HG03558 (cell line): ENCODE measurements around the gene ANXA1.
"Not testable (repeated sequence)": the region's sequence is repeated elsewhere in the genome, so short reads cannot be mapped to it uniquely, and the experiment has no call there.

ENCODE experiments used
- ATAC-seq: cut with Tn5 transposase; IDR thresholded peaks from one replicate; pipeline ENCODE4 v1.9.1; 2021; ENCODE audit warnings: moderate number of reproducible peaks; ENCODE audit not compliant: unreplicated experiment; ENCODE audit errors: extremely low read depth

ANXA1 gene

DNA sequence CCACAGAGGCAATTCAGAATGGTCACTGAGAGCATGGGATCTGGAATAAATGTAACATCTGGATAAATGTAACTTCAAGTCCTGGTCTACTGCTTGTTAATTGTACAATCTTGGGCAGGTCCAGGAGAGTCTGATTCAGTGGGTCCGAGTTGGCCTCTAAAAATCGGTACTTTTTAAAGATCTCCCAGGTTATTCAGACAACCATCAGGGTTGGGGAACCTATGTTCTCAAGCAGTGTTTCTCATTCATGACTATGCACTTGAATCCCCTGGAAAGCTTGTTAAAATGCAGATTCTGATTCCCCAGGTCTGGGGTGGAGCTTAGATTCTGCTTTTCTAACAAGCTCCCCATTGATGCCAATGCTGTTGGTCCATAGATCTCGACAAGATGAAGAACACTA is 14.8 kb downstream of the ANXA1 start:
- no peak for ATAC-seq

- ATAC-seq = peak; percentile 69
These were observed 15.9 kb downstream of the ANXA1 start for GRCh38 chr9:73167614-73168013.

DNA sequence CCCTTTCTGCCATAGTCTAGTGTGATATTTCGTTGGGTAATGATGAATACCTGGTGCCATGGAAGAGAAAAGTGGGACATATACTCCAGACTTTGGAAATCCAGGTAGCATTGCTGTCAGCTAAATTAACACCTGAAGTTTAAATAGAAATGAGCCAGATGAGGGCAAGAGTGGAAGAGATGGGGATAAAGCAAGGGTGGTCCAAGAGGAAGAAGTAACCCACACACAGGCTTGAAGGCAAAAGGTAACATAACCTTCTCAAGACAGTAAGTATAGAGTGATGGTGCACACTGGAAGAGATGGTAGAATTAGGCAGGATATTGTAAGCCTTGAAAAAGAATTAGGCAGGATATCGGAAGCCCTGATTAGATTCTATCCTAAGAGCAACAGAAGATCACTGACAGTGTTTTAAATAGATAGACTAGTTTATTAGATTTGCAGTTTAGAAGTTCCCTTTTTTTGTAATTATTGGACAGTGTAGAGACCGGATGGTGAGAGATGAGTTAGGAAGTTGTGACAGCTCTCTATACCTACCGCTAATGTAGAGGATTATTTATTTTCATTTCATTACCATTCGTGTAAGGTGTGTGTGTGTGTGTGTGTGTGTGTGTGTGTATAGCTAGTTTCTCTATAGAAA is 16.8 kb downstream of the ANXA1 start:
- no peak for ATAC-seq

DNA sequence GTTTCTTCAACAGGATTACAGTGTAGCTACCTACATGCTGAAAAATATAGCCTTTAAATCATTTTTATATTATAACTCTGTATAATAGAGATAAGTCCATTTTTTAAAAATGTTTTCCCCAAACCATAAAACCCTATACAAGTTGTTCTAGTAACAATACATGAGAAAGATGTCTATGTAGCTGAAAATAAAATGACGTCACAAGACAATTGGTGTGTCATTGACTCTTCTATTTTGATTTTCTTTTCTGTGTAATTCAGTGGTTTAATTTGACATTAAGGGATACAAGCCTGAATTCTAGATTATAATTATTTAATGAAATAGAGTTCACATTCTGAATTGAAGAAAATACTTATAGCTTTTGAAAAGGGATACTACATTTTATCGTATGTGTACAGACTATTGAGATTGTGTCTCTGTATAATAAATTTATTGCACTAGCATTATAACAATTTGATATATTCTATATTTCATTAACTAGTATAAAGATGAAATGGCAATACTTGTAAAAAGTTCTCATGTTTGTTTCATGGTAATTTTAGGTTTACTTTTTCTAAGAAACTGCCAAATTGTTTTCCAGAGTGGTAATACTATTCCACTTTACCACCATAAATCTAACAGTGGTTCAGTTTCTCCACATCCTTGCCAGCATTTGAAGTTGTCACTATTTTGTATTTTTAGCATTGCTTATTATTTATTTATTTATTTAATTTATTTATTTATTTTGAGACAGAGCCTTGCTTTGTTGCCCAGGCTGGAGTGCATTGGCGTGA is 18.7 kb downstream of the ANXA1 start:
- ATAC-seq = no peak

- ATAC-seq = no peak
These were observed 21.2 kb downstream of the ANXA1 start for GRCh38 chr9:73172901-73173215.

DNA sequence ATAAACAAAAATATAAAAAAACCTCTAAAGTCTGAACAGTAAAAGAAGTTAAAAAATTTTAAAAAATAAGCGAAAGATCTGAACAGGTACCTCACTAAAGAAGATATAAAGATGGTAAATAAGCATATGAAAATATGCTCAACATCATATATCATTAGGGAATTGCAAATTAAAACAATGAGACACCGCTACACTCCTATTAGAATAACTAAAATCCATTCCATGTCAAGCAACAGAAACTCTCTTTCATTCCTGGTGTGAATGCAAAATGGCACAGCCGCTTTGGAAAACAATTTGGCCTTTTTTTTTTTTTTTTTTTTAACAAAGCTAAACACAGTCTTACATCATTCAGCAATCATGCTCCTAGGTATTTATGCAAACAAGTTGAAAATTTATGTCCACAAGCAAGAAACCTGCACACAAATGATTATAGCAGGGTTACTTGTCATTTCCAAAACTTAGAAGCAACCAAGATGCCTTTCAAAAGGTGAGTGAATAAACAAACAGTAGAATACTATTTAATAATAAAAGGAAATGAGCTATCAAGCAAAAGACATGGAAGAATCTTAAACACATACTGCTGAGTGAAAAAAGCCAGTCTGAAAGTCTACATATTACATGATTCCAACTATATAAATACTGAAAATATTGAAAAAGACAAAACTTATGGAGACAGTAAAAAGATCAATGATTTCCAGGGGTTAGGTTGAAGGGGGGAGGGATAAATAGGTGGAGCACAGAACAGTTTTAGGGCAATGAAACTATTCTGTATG is 22.1 kb downstream of the ANXA1 start:
- ATAC-seq = no peak

GRCh38 chr9:73174330-73174980 is 22.8 kb downstream of the ANXA1 start:
- ATAC-seq = no peak

- ATAC-seq = no peak
These were observed 24.8 kb downstream of the ANXA1 start for GRCh38 chr9:73176450-73176875.

GRCh38 chr9:73178044-73178443 is 26.4 kb downstream of the ANXA1 start:
- ATAC-seq = no peak

- no peak for ATAC-seq
These were observed 27.9 kb downstream of the ANXA1 start for GRCh38 chr9:73179589-73179988.

DNA sequence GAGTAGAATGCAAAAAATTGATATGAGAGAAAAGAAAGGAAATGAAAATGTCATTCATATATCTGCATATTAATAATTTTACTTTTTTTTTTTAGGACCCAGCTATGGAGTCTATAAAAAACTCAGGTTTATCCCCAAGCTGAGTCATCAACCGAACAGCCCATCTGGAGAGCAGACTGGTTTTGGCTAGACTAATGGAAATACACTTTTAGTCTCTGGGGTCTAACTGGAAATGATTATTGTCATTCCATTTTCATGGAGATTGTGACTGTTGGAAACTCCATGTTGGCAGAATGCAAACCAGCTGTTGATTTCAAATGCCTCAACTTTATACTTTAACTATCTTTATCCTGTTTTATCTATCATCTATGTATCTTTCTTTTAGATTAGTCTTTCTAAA is 28.7 kb downstream of the ANXA1 start:
- ATAC-seq = no peak

DNA sequence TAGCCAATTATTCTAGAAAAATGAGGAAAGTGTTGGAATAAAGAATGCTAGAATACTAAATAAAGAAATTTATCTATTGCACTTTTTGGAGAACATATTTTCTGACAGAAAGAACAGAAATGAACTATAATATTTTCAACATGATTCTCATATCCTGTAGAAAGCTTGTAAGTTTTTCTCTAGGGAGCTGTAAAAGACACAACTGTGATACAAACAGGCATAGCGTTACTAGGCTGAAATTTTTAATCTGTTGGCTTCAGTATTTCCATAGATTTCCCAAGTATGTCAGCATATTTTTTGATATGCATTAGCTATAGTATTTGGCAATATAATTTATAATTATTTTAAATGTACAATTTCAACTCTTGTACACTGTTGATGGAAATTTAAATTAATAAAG is 31.3 kb downstream of the ANXA1 start:
- no peak for ATAC-seq

- ATAC-seq = no peak
These were observed 31.8 kb downstream of the ANXA1 start for GRCh38 chr9:73183428-73183827.

- no peak for ATAC-seq
These were observed 32.5 kb downstream of the ANXA1 start for GRCh38 chr9:73183917-73184861.

GRCh38 chr9:73191109-73191508 is 39.4 kb downstream of the ANXA1 start:
- not testable (repeated sequence) for ATAC-seq

GRCh38 chr9:73194284-73194683 is 42.6 kb downstream of the ANXA1 start:
- no peak for ATAC-seq

- no peak for ATAC-seq
These were observed 47.8 kb downstream of the ANXA1 start for GRCh38 chr9:73199448-73199847.

GRCh38 chr9:73199886-73200285 is 48.2 kb downstream of the ANXA1 start:
- ATAC-seq = no peak

GRCh38 chr9:73200694-73201452 is 49.2 kb downstream of the ANXA1 start:
- no peak for ATAC-seq
